ENCODE data around the gene ITSN1.
"Not testable (repeated sequence)": the region's sequence is repeated elsewhere in the genome, so short reads cannot be mapped to it uniquely, and the experiment has no call there.

Gene ITSN1

DNA sequence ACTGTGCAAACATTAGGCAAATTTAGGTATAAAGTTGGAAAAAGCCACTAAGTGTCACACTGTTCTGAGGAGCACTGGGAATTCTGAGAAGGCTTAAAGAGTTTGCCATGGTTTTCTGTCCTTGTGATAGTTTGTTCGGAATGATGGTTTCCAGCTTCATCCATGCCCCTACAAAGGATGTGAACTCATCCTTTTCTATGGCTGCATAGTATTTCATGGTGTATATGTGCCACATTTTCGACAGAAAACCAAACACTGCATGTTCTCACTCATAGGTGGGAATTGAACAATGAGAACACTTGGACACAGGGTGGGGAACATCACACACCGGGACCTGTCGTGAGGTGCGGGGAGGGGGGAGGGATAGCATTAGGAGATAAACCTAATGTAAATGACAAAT is 34.4 kb downstream of the ITSN1 start:
- not testable (repeated sequence) for H3K4me3 ChIP-seq (ENCODE audit: low read depth in 1 of 2, low read length in 2 of 2); H3K9me3 ChIP-seq (ENCODE audit: control insufficient read depth in 1 of 2, low read length in 2 of 2); H3K9ac ChIP-seq (ENCODE audit: low read depth in 1 of 2, low read length in 2 of 2); H3K36me3 ChIP-seq (ENCODE audit: control insufficient read depth in 1 of 2, insufficient read depth in 2 of 2, low read length in 2 of 2); H3K27ac ChIP-seq (ENCODE audit: low read depth, low read length); H3K27me3 ChIP-seq (ENCODE audit: control insufficient read depth in 1 of 2, insufficient read depth in 2 of 2, low read length in 2 of 2); H3K4me1 ChIP-seq (ENCODE audit: control insufficient read depth in 1 of 2, insufficient read depth in 2 of 2, low read length in 2 of 2)

DNA sequence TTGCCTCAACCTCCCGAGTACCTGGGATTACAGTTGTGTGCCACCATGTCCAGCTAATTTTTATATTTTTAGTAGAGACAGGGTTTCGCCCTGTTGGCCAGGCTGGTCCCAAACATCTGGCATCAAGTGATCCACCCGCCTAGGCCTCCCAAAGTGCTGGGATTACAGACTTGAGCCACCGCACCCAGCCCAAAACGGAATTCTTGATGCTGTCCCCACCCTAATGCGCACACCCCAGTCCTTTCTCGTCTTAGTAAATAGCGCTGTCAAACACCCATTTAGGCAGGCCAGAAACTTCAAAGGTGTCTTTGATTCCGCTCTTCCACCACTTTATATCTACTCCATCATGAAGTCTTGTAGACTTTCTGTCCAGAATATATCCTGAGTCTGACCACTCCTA is 35.1 kb downstream of the ITSN1 start:
- H3K9ac ChIP-seq (ENCODE audit: low read depth in 1 of 2, low read length in 2 of 2): no peak overlapping the region
- H3K4me3 ChIP-seq (ENCODE audit: low read depth in 1 of 2, low read length in 2 of 2): no peak overlapping the region
- no peaks in the 10 kb centered on the region for H3K27me3 ChIP-seq (ENCODE audit: control insufficient read depth in 1 of 2, insufficient read depth in 2 of 2, low read length in 2 of 2)
- no peak overlapping the region for H3K27ac ChIP-seq (ENCODE audit: low read depth, low read length)
- no peaks in the 10 kb centered on the region for H3K9me3 ChIP-seq (ENCODE audit: control insufficient read depth in 1 of 2, low read length in 2 of 2)
- no peaks in the 10 kb centered on the region for H3K36me3 ChIP-seq (ENCODE audit: control insufficient read depth in 1 of 2, insufficient read depth in 2 of 2, low read length in 2 of 2)
- no peaks in the 10 kb centered on the region for H3K4me1 ChIP-seq (ENCODE audit: control insufficient read depth in 1 of 2, insufficient read depth in 2 of 2, low read length in 2 of 2)

DNA sequence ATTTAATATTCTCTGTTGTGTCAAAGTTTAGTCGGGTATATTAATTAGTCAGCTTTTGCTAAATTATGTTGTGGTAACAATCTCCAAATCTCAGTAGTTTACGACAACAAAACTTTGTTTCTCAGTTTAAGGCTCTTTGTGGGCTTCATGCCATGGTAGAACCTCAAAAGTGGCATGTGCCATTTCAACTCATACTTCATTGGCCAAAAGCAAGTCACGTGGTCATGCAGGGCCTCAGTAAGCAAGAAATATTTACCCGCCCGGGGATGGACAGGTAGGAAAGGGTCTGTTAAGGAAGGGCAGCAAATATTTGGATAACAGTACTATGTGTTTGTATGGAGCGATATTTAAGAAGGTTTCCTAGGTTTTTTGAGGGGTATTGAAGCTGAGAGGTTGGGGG is 38.6 kb downstream of the ITSN1 start:
- Histone ChIP-seq H3K27ac (ENCODE audit: low read depth, low read length) (no peak overlapping the region), H3K4me3 (ENCODE audit: low read depth in 1 of 2, low read length in 2 of 2) (no peak overlapping the region), H3K4me1 (ENCODE audit: control insufficient read depth in 1 of 2, insufficient read depth in 2 of 2, low read length in 2 of 2) (peaks cover 5 to 18% of the 10 kb centered on the region in 2 donors), H3K27me3 (ENCODE audit: control insufficient read depth in 1 of 2, insufficient read depth in 2 of 2, low read length in 2 of 2) (no peaks in the 10 kb centered on the region), H3K9ac (ENCODE audit: low read depth in 1 of 2, low read length in 2 of 2) (no peak overlapping the region), H3K9me3 (ENCODE audit: control insufficient read depth in 1 of 2, low read length in 2 of 2) (no peaks in the 10 kb centered on the region), H3K36me3 (ENCODE audit: control insufficient read depth in 1 of 2, insufficient read depth in 2 of 2, low read length in 2 of 2) (no peaks in the 10 kb centered on the region)

DNA sequence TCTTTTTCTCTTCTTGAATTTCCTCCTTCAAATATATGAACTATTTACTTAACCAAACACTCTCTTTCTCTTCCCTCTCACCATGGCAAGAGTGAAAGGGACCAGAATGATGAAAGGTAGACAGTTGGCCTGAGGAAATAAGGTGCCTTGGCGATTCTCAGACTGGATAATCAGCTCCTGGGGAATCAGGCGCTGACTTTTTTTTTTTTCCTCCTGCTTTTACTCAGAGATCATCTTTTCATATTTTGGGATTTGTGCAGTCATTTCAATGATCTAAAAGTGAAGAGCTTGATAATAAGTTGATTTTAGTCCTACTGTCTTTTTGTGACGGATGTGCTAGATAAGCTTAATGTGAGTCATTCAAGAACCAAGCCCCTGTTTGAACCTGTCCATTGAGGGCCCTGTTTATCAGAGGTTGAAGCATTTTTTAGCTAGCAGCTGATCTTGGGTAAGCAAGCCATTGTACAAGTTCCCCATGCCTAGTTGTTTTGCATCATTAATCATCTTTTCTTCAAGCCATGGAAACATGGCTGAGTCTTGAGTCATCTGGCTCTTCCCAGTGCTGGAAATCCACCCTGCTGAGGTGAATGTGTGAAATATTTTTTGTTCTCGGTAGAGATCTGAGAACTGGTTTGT is 40.8 kb downstream of the ITSN1 start:
- peaks cover 5 to 21% of the 10 kb centered on the region in 2 donors for H3K4me1 ChIP-seq (ENCODE audit: control insufficient read depth in 1 of 2, insufficient read depth in 2 of 2, low read length in 2 of 2)
- no peak overlapping the region for H3K27ac ChIP-seq (ENCODE audit: low read depth, low read length)

DNA sequence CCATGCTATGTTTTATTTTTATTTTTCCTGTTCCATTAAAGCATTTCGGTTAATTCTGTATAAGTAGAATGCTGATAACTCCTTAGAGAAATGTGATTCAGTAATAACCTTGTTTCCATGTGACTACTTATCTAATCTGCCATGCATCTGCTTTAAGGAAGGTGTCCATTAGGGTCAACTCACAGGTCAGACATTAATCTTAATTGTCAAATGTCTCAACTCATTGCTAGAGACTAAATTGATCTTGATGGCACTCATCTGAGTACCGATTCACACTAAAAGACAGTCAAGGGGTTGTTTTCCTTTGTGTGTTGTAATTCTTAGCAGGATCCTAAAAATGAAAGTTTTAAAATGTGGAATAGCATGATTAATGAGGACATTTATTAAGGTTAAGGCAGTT is 41.8 kb downstream of the ITSN1 start:
- Histone ChIP-seq H3K4me1 (ENCODE audit: control insufficient read depth in 1 of 2, insufficient read depth in 2 of 2, low read length in 2 of 2) (peaks cover 5 to 21% of the 10 kb centered on the region in 2 donors), H3K27ac (ENCODE audit: low read depth, low read length) (no peak overlapping the region), H3K9ac (ENCODE audit: low read depth in 1 of 2, low read length in 2 of 2) (no peak overlapping the region), H3K4me3 (ENCODE audit: low read depth in 1 of 2, low read length in 2 of 2) (no peak overlapping the region), H3K9me3 (ENCODE audit: control insufficient read depth in 1 of 2, low read length in 2 of 2) (no peaks in the 10 kb centered on the region), H3K36me3 (ENCODE audit: control insufficient read depth in 1 of 2, insufficient read depth in 2 of 2, low read length in 2 of 2) (no peaks in the 10 kb centered on the region), H3K27me3 (ENCODE audit: control insufficient read depth in 1 of 2, insufficient read depth in 2 of 2, low read length in 2 of 2) (no peaks in the 10 kb centered on the region)

More for the DNA sequence above, 40.8 kb downstream of the ITSN1 start:
- H3K27me3 ChIP-seq (ENCODE audit: control insufficient read depth in 1 of 2, insufficient read depth in 2 of 2, low read length in 2 of 2): no peaks in the 10 kb centered on the region
- H3K36me3 ChIP-seq (ENCODE audit: control insufficient read depth in 1 of 2, insufficient read depth in 2 of 2, low read length in 2 of 2): no peaks in the 10 kb centered on the region
- H3K9ac ChIP-seq (ENCODE audit: low read depth in 1 of 2, low read length in 2 of 2): no peak overlapping the region
- H3K4me3 ChIP-seq (ENCODE audit: low read depth in 1 of 2, low read length in 2 of 2): no peak overlapping the region
- H3K9me3 ChIP-seq (ENCODE audit: control insufficient read depth in 1 of 2, low read length in 2 of 2): no peaks in the 10 kb centered on the region

DNA sequence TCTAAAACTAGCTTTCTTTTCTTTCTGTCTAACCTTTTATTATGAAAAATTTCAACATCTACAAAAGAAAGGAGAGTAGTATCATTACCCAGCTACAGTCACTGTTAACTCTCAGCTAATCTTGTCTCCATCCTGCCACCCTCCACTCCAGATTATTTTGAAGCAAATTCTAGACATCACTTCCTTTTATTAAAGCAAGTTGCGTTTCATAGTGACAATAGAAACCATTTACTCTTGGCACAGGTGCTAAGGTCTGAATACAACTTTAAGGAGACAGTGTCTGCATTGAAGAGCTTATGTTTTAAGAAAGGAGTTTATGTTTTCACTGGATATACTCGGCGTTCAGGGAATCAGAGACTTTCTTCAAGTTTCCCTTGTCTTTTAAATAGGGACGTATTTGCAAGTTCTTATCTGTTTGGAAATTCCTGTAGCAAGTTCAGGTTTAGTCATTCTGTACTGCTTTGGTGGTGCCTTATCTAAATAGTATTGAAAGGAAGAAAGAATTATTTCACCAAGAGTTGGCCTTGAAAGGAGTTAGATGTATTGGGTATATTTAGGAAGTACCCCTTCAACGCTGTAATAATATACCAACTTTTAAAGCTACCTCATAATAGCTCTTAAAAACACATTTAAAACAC is 42.7 kb downstream of the ITSN1 start:
- Histone ChIP-seq H3K9ac (ENCODE audit: low read depth in 1 of 2, low read length in 2 of 2) (no peak overlapping the region), H3K27ac (ENCODE audit: low read depth, low read length) (no peak overlapping the region), H3K36me3 (ENCODE audit: control insufficient read depth in 1 of 2, insufficient read depth in 2 of 2, low read length in 2 of 2) (no peaks in the 10 kb centered on the region), H3K4me3 (ENCODE audit: low read depth in 1 of 2, low read length in 2 of 2) (no peak overlapping the region), H3K27me3 (ENCODE audit: control insufficient read depth in 1 of 2, insufficient read depth in 2 of 2, low read length in 2 of 2) (no peaks in the 10 kb centered on the region), H3K4me1 (ENCODE audit: control insufficient read depth in 1 of 2, insufficient read depth in 2 of 2, low read length in 2 of 2) (peaks cover 5 to 21% of the 10 kb centered on the region in 2 donors), H3K9me3 (ENCODE audit: control insufficient read depth in 1 of 2, low read length in 2 of 2) (no peaks in the 10 kb centered on the region)

DNA sequence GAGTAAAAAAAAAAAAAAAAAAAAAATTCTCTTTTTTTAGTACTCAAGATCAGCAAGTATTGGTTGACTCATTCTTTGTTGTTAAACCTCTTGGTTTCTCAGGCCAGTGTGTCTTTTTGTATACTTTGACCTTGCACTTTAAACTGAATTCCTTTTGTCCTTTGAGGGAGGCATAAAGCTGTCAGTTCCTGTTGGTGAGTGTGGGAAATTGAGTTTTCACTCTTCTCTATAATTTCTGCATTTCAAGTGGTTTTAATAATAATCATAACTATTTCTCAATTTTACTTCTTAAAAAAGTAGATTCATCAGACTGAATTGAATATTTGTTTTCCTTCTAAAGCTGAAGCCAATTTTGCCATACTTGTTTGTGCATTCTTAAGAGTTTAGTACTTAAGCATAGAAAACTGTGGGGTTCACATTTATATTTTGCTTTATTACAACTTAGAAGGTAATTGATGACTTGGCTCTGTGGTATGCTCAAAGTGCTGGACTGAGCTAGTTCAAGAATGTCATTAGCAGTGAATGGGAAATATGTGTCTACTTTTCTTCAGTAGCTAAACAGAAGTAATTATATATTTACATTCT is 43.4 kb downstream of the ITSN1 start:
- Histone ChIP-seq H3K9me3 (ENCODE audit: control insufficient read depth in 1 of 2, low read length in 2 of 2) (no peaks in the 10 kb centered on the region), H3K9ac (ENCODE audit: low read depth in 1 of 2, low read length in 2 of 2) (no peak overlapping the region), H3K36me3 (ENCODE audit: control insufficient read depth in 1 of 2, insufficient read depth in 2 of 2, low read length in 2 of 2) (no peaks in the 10 kb centered on the region), H3K27ac (ENCODE audit: low read depth, low read length) (no peak overlapping the region), H3K4me3 (ENCODE audit: low read depth in 1 of 2, low read length in 2 of 2) (no peak overlapping the region), H3K27me3 (ENCODE audit: control insufficient read depth in 1 of 2, insufficient read depth in 2 of 2, low read length in 2 of 2) (no peaks in the 10 kb centered on the region), H3K4me1 (ENCODE audit: control insufficient read depth in 1 of 2, insufficient read depth in 2 of 2, low read length in 2 of 2) (peaks cover 5 to 21% of the 10 kb centered on the region in 2 donors)

DNA sequence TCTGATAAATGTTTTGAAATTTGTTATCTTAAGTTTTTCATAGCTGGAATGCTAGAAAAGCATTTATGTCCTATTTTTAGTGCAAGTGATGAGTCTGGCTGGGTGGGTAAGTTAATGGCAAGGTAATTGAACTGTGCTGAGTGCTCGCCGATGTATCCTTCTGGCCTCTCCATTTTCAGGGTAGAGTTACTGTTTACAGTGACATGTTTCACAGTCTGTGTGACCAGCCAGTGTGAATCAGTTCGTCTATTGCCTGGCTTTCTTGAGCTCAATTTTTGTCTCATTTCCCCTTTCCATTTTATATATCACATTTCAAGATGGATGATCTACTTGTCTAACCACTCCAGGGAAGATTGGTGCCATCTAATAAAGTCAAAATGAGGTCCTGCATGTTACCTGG is 44.1 kb downstream of the ITSN1 start:
- H3K27me3 ChIP-seq (ENCODE audit: control insufficient read depth in 1 of 2, insufficient read depth in 2 of 2, low read length in 2 of 2): no peaks in the 10 kb centered on the region
- H3K36me3 ChIP-seq (ENCODE audit: control insufficient read depth in 1 of 2, insufficient read depth in 2 of 2, low read length in 2 of 2): no peaks in the 10 kb centered on the region
- no peak overlapping the region for H3K4me3 ChIP-seq (ENCODE audit: low read depth in 1 of 2, low read length in 2 of 2)
- H3K27ac ChIP-seq (ENCODE audit: low read depth, low read length): no peak overlapping the region
- peaks cover 5 to 21% of the 10 kb centered on the region in 2 donors for H3K4me1 ChIP-seq (ENCODE audit: control insufficient read depth in 1 of 2, insufficient read depth in 2 of 2, low read length in 2 of 2)
- H3K9ac ChIP-seq (ENCODE audit: low read depth in 1 of 2, low read length in 2 of 2): no peak overlapping the region
- no peaks in the 10 kb centered on the region for H3K9me3 ChIP-seq (ENCODE audit: control insufficient read depth in 1 of 2, low read length in 2 of 2)

DNA sequence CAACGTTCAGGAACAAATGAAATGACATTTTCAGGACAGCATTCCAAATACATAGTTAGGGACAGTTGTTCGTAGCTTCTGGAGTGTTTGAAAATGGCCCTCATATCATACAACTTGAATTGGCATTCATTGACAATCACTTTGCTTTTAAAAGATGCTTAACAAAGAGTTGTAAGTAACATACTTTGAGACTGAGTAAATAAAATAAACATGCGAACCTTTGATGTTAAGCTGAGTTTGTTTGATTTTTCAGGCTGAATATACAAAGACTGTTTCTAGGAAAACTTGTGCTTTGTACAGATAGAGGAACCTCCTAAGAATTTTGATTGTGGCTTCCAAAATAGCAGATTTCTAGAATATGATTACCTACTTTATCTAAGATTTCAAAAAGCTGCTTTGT is 45.3 kb downstream of the ITSN1 start:
- H3K36me3 ChIP-seq (ENCODE audit: control insufficient read depth in 1 of 2, insufficient read depth in 2 of 2, low read length in 2 of 2): no peaks in the 10 kb centered on the region
- peaks cover 5 to 21% of the 10 kb centered on the region in 2 donors for H3K4me1 ChIP-seq (ENCODE audit: control insufficient read depth in 1 of 2, insufficient read depth in 2 of 2, low read length in 2 of 2)

DNA sequence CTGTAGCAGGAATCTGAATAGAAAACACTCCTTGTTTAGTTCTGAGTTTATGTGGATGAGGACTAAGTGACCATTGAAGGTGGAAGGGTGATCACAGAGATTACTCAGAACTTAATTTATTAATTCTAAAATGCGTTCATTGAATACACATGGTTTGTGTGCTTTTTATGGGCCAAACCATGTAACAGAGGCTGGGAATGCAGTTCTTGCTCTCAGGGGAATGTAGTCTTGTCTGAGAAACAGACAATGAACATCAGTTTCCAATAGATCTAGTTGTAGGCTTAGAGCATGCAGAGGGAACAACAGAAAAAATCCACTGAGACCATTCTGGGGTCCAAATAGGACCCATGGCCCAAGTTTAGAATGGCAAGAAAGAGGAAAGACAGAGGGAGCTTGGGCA is 46.1 kb downstream of the ITSN1 start:
- H3K9ac ChIP-seq (ENCODE audit: low read depth in 1 of 2, low read length in 2 of 2): no peak overlapping the region

More for the DNA sequence above, 45.3 kb downstream of the ITSN1 start:
- H3K9me3 ChIP-seq (ENCODE audit: control insufficient read depth in 1 of 2, low read length in 2 of 2): no peaks in the 10 kb centered on the region
- no peak overlapping the region for H3K9ac ChIP-seq (ENCODE audit: low read depth in 1 of 2, low read length in 2 of 2)
- no peak overlapping the region for H3K27ac ChIP-seq (ENCODE audit: low read depth, low read length)
- H3K4me3 ChIP-seq (ENCODE audit: low read depth in 1 of 2, low read length in 2 of 2): no peak overlapping the region
- H3K27me3 ChIP-seq (ENCODE audit: control insufficient read depth in 1 of 2, insufficient read depth in 2 of 2, low read length in 2 of 2): no peaks in the 10 kb centered on the region

More for the DNA sequence above, 46.1 kb downstream of the ITSN1 start:
- Histone ChIP-seq H3K9me3 (ENCODE audit: control insufficient read depth in 1 of 2, low read length in 2 of 2) (no peaks in the 10 kb centered on the region), H3K4me1 (ENCODE audit: control insufficient read depth in 1 of 2, insufficient read depth in 2 of 2, low read length in 2 of 2) (peaks cover 5 to 21% of the 10 kb centered on the region in 2 donors), H3K36me3 (ENCODE audit: control insufficient read depth in 1 of 2, insufficient read depth in 2 of 2, low read length in 2 of 2) (no peaks in the 10 kb centered on the region), H3K4me3 (ENCODE audit: low read depth in 1 of 2, low read length in 2 of 2) (no peak overlapping the region), H3K27me3 (ENCODE audit: control insufficient read depth in 1 of 2, insufficient read depth in 2 of 2, low read length in 2 of 2) (no peaks in the 10 kb centered on the region), H3K27ac (ENCODE audit: low read depth, low read length) (no peak overlapping the region)

All from duodenal mucosa (tissue), 2 donors.